SKM-1 treated with dmso at 0.1 percent for 144 hours (cell line): ENCODE data around the gene LITAFD.
"Not testable (repeated sequence)": the region's sequence is repeated elsewhere in the genome, so short reads cannot be mapped to it uniquely, and the experiment has no call there.

Experiments
- DNase-seq: peaks from one replicate; lab custom pipeline; 2025; ENCODE audit not compliant: unreplicated experiment; lab: John Stamatoyannopoulos, UW

The LITAFD gene

DNA sequence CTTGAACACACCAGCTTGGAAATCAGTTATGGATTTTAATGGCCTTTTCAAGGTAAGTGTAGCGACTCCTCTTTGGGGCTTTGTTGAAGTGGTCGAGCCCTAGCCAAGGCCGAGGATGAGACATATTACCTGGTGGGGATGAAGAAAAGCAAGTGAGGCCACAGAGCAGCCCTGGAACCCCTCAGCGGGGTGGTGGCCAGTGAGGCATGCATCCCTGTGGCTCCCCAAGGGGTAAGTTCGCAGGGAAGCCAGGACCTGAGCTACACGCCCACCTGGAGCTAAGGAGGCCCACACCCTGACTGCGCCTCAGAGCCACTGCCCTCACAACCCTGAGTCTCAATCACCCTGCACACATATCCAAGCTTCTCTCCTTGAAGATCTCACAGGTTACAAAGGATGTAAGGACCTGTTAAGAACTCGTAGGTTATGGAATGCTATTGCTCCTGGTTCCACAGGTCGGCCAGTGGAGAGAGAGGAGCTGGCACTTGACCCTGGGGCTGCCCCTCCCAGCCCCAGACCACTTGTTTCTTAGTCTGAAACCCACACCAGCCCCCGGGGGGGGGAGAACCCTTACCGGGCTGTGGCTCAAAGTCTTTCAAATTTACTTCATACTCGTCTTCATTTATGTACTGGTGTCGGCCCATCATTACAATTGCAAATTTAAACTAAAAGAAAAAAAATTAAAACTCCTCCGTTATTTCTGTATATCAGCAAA is 12.0 kb downstream of the LITAFD start:
- no peak for DNase-seq

DNA sequence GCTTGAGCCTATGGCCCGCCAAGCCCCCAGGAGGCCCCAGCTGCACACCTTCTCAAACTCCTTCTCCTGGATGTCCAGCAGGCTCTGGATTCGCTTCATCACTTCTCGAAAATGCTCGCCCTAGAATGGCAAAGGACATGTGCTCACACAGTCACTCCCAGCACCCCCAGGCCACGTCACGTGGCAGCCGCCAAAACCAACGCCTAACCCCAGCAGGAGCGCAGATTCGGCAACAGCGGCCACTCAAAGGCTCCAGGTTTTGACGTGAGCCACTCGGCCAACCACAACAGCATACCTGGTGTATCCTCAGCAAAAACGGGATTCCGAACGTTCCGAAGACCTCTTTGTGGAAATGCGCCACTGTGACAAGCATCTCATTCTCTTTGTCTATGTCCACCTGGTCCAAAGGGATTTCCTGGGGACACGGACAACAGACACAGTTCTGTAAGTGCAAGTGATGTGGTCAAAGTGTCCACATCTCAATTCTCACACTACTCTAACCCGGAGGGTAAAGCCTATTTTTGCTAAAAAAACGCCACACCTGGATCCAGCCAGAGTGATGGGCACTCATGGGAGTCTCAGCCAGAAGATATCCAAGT is 12.7 kb downstream of the LITAFD start:
- DNase-seq, result no peak

- DNase-seq, result no peak
These were observed 16.6 kb downstream of the LITAFD start for GRCh38 chr16:8898660-8899318.

DNA sequence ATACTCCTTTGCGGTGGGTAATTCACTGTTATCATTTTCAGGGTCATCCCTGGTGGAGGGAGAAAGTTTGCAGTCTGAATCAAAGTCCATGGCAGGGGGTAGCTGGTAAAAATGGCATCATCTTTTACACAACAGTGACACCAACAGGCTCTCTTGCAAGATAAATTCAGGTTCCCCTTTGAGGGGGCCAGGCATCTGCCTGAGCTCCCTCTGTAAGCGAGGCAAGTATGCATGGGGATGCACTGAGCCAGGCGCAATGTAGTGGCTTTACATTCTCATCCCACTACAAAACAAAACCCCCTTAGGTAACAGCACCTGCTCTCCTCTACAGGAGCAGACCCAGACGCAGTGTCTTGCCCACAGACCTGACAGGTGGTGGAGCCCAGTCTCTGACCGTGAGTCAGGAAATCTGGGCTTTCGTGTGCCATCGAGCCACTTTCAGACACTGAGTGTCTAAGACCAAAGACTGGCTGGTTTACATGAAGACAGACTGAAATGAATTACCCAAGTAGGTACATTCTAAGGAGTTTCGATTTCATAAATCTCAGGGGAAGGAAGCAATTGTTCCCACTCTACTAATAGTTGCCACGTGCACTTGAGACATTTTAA is 17.7 kb downstream of the LITAFD start:
- DNase-seq, result no peak

GRCh38 chr16:8900343-8900742 is 18.2 kb downstream of the LITAFD start:
- DNase-seq, result no peak

- DNase-seq, result no peak
These were observed 19.2 kb downstream of the LITAFD start for GRCh38 chr16:8901320-8901861.

GRCh38 chr16:8903004-8903403 is 20.9 kb downstream of the LITAFD start:
- DNase-seq, result no peak

- DNase-seq, result no peak
These were observed 21.9 kb downstream of the LITAFD start for GRCh38 chr16:8904018-8904430.

- DNase-seq, result no peak
These were observed 23.1 kb downstream of the LITAFD start for GRCh38 chr16:8905168-8905762.

- DNase-seq, result no peak
These were observed 23.8 kb downstream of the LITAFD start for GRCh38 chr16:8905795-8906591.

DNA sequence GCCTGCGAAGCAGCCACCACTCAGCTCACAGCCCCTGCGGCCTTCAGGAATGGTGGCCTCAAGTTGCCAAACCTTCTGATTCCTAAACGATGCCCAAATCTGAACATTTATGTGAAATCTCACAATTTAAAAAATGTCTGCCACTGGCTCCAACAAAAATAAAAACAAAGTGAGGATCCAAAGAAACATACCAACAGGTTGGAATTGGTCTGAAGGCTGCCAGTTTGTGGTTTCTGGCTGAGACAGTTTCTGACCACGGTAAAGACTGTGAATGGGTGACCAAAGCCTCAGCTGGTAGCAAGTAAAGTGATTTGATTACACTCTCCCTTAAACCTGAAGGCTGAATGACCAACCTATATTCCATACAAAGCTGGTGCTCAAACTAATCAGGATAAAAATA is 24.9 kb downstream of the LITAFD start:
- no peak for DNase-seq

GRCh38 chr16:8908810-8909468 is 26.8 kb downstream of the LITAFD start:
- DNase-seq, result no peak

DNA sequence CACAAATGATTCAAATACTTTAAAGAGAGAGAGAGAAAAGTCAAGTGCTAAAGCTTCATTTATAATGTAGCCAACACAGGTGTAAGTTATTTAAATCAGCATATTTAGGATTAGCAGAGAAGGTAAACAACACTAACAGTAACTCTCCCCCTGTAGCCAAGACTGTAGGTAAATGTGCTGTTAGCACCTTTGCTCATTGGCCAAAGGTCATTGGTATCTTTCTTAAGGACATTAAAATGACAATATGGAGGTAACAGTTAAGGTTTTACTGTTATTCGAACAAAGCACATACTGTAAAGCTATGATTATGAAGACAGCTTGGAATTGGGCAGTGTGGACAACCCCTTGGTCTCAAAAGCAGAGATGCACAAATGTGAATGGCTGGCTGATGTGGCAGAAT is 28.7 kb downstream of the LITAFD start:
- DNase-seq, result no peak

DNA sequence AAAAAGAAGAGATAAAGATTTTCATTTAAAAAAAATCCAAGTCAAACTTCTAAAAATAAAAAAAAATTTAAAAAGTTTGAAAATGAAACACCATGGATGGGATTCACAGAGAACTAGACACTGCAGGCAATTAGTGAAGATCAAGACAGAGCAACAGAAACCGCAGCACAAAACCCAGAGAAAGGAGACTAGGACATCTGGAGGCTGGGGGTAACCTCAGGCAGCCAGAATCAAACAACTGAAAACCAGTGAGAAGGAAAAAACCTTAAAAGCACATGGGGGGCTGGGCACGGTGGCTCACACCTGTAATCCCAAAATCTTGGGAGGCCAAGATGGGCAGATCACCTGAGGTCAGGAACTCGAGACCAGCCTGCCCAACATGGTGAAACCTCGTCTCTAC is 30.6 kb downstream of the LITAFD start:
- no peak for DNase-seq

GRCh38 chr16:8914098-8914497 is 31.9 kb downstream of the LITAFD start:
- no peak for DNase-seq

- no peak for DNase-seq
These were observed 33.7 kb downstream of the LITAFD start for GRCh38 chr16:8915722-8916301.

GRCh38 chr16:8916541-8917225 is 34.5 kb downstream of the LITAFD start:
- no peak for DNase-seq

GRCh38 chr16:8917336-8917735 is 35.2 kb downstream of the LITAFD start:
- DNase-seq, result not testable (repeated sequence)
